GM04503 (cell line): Measurements from ENCODE around the gene RAET1L.
"Not testable (repeated sequence)": the region's sequence is repeated elsewhere in the genome, so short reads cannot be mapped to it uniquely, and the experiment has no call there.

Experiments
- DNase-seq: peaks from one replicate; pipeline ENCODE4 v3.0.0-alpha.2; 2012; ENCODE audit warnings: low read depth

Gene RAET1L

GRCh38 chr6:150044621-150045145 is 19.4 kb upstream of the RAET1L start:
- DNase-seq, result no peak

DNA sequence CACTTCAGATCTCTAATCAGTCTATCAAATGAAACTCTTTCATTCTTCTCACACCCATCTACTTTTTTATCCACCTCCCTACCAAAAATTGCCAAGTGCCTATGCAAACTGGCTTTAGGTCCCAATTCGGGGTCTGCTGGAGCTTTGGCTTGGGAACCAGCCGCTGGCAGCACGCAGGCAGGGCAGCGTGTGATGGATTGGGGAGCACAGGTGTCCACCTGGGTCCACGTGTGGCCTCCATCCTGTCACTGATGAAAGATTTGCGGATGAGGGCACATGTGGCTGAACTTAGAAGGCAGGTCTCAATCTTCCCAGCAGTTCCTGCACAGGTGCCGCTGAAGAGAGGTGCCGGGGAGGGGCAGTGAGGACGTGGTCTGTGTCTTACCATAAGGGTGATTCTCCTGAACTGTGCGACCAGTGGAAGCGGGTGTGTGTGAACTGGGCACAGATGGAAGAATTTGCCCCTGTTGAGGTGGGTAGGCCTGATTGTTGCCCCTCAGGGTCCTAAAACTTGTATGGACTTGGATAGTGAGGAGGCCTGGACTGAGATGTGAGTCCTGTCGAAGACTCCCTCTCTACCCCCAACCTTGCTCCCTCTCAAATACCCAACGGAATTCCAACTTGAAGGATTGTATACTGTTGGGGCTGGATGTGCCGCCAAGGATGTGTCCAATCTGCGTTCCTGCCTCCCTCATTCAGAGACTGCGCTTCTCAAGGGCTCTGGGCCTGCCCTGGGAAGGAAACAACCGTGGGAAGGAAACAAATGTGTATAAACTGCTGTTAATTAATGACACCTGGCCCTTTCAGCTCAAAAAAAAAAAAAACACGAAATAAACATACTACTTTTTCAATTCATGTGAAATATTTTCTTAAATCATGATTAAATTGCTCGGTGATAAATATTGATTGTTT is 18.4 kb upstream of the RAET1L start:
- no peak for DNase-seq

DNA sequence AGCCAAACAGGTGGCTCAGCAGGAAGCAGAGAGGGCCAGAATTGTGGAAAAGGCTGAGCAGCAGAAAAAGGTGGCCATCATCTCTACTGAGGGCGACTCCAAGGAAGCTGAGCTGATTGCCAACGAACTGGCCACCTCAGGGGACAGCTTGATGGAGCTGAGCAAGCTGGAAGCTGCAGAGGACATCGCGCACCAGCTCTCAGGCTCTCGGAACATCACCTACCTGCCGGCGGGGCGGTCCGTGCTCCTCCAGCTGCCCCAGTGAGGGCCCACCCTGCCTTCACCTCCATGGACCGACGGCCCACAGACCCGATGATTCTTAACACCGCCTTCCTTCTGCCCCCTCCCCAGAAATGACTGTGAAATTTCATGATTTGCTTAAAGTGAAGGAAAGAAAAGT is 17.8 kb upstream of the RAET1L start:
- no peak for DNase-seq

DNA sequence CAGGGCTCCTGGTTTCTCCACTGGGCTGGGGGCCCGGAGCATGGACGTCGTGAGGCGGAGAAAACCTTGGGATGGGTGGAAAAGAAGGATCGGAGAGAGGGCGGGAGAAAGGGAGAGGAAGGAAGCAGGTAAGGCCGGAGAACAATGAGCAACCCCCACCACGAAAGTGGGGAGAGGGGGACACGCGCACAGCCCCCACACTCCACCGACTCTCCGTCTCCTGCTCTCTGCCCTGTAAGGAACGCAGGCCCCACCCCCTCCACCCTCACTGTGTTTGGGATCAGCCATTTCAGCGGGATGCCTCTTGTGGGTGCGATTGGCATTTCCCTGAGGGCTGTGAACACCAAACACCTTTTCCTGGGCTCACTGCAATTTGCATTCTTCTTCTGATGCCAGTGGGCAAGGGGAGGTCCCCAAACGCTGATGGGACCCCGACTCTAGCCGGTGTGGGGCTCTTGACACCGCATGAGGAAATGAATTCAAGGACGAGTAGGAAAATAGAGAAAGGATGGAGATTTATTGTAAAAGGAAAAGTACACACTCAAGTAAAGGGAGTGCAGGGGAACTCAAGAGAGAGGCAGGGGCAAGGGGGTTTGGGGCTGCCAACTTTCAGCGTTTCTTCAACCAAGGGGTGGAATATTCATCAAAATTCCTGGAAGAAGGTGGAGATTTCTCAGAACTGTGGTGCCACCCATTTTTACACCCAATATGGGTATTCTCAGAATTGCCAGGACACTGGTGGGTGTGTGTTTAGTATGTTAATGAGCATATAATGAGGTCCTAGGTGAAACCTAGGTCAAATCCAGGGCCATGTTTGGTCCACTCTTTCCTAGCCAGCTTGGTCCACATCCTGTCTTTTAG is 13.1 kb upstream of the RAET1L start:
- DNase-seq, result no peak

DNA sequence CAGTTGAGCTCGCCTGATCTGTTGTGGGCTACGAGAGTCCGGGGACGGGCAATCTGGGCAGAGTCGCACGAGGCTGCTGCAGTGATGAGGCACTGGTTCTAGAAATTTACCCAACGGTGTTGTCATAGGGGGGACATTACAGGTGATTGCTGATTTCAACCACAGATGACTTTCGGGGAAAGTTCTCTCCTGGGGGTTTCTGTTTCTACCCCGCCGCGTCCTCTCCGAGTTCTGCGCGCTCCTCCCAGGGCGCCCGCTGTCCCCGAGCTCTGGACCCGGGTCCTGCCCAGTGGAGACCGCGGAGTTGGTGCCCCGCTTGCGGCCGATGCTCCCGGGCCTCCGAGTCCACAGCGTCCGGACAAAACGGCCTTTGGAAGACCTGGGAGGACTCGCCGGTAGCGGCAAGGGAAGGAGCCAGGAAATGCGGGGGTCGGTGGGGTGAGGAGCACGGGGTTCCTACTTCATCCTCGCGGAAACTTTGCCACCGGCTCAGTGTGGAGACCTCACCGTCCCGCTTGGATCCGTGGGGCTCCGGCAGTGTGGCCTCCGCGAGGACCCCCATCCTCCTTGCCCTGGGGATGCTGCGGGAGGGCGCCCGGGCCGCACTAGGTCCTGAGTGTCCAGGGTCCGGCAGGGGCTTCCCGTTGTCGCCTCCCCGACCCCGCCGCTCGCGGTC is 12.3 kb upstream of the RAET1L start:
- no peak for DNase-seq

GRCh38 chr6:150036081-150036480 is 10.7 kb upstream of the RAET1L start:
- DNase-seq, result no peak

DNA sequence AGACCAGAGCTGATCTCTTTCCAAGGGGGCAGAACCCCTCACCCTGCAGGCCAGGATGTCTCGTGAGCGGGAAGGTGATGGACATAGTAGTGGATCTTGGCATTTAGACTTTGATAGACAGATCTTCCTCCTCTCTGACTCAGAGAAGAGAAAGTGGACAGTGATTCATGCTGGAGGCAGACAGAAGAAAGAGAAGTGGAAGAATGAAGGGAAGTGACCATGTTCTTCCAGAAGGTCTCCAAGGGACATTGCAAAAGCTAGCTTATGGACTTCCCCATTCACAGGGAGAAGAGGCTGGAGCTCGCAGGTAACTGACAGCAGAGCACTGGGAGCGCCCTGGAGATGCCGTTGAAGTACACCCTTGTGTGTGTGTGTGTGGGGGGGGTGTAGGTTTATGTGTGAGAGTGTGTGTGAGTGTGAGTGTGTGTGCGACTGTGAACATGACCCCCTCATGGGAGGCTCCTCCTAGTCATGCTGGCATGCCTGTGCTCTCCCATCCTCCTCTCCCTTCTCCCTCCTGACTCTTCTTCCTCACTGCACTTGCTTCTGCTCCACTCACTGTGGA is 8.0 kb upstream of the RAET1L start:
- no peak for DNase-seq

DNA sequence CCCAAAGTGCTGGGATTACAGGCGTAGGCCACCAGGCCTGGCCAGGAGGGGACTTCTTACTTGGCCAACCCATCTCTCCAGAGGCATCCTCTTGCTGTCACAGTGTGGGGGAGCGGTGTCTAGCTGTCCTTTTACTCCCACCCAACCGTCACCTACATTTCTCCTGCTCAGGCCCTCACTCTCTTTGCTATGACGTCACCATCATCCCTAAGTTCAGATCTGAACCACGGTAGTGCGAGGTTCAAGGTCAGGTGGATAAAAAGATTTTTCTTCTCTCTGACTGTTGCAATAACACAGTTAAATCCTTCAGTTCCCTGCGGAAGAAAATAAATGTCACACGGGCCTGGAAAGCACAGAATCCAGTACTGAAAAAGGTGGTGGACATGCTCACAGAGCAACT is 7.3 kb upstream of the RAET1L start:
- no peak for DNase-seq

DNA sequence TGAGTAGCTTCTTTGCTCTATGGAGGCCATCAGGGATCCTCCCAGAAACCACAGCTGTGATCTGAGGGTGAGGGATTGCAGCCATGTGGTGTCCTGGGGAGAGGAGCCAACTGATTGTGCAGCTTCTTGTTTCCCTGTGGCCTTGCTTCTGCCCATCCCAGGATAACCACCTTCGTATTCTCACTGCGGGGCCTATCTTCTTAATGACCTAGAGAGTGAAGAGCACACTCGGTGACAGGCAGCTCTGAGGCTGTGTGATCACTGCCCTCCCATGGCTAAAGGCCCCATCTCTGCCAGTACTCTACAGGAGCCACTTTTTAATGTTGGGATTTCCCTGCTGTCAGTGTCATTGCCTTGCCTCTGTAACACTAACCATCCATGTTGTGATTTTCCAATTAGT is 5.3 kb upstream of the RAET1L start:
- no peak for DNase-seq

- no peak for DNase-seq
Measured at GRCh38 chr6:150029749-150030148, 4.4 kb upstream of the RAET1L start.

GRCh38 chr6:150029276-150029675 is 3.9 kb upstream of the RAET1L start:
- DNase-seq, result no peak

- DNase-seq, result no peak
Measured at GRCh38 chr6:150028799-150029198, 3.5 kb upstream of the RAET1L start.

DNA sequence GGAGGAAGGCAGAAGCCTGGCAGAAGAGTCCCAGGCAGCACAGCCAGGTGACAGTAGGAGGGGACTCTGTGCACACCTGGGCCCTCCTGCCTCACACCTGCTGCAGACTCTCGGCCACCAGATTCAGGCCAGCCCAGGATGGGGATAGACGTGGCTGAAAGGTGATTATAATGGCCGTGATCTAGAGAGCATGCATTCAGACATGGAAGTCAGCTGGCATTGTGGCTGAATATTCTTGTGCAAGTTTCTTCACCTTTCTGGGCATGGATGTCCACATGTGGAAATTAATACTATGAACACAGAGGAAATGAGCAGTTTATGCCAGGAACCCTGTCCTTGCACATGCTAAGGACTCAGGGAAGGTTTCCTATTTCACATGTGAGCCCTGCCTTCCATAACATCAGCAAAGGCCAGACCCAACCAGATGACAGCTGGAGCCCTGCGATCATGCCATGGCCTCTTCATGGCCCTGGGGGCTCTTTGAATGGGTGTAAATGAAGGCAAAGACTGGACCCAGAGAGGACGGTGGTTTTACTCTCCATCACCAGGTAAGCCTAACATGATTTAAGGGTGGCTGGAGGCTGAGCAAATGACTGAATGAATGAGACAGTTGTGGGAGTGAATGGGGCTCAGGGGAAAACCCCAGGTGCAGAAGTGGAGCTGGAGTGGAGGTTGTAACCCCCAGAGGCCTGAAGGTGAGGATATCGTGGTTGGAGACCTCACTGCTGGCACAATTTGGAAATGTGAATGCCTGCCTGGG is 2.7 kb upstream of the RAET1L start:
- DNase-seq, result no peak

DNA sequence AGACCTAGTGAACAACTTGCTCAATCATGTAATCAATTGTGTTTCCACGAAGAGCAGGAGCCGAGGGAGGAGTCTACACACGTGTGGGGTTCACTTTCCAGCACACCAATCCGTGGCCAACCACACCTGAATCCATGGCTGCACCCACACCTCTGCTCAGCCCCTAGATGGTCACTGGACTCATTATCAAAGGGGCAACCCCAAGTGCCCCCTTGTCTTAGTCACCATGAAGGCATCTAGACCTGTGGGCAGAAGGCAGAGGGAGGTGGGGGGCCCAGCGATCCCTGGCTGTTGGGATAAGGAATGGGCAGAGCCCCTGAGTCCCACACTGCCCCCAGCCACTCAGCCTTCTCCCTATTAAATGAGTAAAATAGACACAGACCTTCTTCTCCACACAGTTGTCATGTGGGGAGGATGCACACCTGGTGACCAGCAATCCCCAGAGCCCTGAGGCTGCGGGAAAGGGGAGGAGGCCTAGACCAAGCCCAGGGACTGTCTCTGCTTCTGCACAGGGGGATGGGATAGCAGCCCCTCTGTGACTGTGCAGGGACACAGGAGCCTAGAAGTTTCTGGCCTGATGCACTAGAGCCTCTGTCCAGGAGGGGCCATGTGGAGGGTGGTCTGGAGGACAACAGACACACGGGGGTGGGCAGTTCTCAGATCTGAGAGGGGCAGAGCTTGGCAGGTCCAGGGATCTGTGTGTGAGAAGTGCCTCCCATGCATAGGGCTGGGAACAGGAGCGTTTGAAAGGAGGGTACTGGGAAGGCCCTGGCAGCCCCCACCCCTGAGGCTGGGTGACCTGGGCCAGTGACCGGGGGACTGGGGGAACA is 1.9 kb upstream of the RAET1L start:
- DNase-seq, result no peak

- DNase-seq, result no peak
Measured at GRCh38 chr6:150024646-150025155, 631 bp downstream of the RAET1L start.

DNA sequence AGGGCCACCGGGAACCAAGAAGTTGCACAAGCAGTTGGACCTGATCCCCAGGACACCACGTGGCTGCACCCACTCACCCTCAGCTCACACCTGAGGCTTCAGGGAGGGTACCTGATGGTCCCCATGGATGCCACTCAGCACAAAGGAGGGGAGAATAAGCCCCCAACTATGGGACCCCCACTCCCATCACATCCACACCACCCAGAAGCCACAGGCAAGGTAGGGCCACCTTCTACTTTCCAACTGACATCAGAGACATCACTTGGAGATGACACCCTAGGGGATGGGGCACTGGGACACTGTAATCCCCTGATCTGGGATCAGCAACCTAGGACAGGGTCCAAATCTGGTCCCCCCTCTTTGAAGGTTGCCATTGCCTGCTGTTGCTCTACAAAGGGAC is 1.3 kb downstream of the RAET1L start:
- DNase-seq, result not testable (repeated sequence)

- not testable (repeated sequence) for DNase-seq
Measured at GRCh38 chr6:150021870-150022269, 3.5 kb downstream of the RAET1L start.

- no peak for DNase-seq
Measured at GRCh38 chr6:150018846-150019580, 6.3 kb downstream of the RAET1L start.

- not testable (repeated sequence) for DNase-seq
Measured at GRCh38 chr6:150017186-150017521, 8.2 kb downstream of the RAET1L start.
